ENCODE measurements around the gene OR2M7.

OR2M7 gene, protein sequence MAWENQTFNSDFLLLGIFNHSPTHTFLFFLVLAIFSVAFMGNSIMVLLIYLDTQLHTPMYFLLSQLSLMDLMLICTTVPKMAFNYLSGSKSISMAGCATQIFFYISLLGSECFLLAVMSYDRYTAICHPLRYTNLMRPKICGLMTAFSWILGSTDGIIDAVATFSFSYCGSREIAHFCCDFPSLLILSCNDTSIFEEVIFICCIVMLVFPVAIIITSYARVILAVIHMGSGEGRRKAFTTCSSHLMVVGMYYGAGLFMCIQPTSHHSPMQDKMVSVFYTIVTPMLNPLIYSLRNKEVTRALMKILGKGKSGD

DNA sequence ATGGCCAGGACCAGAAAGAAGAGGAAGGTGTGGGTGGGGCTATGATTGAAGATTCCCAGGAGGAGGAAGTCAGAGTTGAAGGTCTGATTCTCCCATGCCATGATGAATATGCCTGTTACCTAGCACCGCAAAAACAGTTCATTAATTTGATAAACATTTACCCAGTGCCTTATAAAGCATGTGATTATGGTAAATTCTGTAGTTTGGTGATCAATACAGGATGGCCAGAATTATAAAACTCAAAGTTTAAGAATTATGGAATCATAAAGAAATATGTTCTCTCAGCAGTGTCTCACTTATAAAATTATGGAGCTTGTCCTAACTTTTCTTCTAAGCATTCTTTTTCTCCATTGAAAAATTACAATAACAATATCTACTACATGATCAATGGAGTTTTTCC lies at the start of gene OR2M7:
Gene OR2M7 (minus strand): TSS at position 101 of the 400 bp plus-strand sequence. CDS start 0 bp downstream, at position 101.
- H2AFZ ChIP-seq (ENCODE audit: low read length): no peak within 1 kb of the TSS
- no peak within 1 kb of the TSS for H3K4me3 ChIP-seq (ENCODE audit: low read length)
- no peak for DNase-seq
- H3K27me3 ChIP-seq (replicated peaks; ENCODE audit: insufficient read depth, low read length): no peaks in the 10 kb centered on the region
- TF ChIP-seq EZH2phosphoT487 (IDR thresholded peaks at IDR 0.05; ENCODE audit: low read length): no peak
- no peak for TF ChIP-seq EZH2 (optimal IDR thresholded peaks at IDR 0.05; ENCODE audit: low read depth, low read length)
- TF ChIP-seq, protein P1, sequence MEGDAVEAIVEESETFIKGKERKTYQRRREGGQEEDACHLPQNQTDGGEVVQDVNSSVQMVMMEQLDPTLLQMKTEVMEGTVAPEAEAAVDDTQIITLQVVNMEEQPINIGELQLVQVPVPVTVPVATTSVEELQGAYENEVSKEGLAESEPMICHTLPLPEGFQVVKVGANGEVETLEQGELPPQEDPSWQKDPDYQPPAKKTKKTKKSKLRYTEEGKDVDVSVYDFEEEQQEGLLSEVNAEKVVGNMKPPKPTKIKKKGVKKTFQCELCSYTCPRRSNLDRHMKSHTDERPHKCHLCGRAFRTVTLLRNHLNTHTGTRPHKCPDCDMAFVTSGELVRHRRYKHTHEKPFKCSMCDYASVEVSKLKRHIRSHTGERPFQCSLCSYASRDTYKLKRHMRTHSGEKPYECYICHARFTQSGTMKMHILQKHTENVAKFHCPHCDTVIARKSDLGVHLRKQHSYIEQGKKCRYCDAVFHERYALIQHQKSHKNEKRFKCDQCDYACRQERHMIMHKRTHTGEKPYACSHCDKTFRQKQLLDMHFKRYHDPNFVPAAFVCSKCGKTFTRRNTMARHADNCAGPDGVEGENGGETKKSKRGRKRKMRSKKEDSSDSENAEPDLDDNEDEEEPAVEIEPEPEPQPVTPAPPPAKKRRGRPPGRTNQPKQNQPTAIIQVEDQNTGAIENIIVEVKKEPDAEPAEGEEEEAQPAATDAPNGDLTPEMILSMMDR (IDR thresholded peaks at IDR 0.05; ENCODE audit: low read length): no peak
- H3K9me2 ChIP-seq (replicated peaks; ENCODE audit: insufficient read depth, low read length): no peaks in the 10 kb centered on the region
- H4K20me1 ChIP-seq (ENCODE audit: insufficient read depth, low read length): no peaks in the 10 kb centered on the region
- H3K4me1 ChIP-seq (ENCODE audit: low read length): no peaks in the 10 kb centered on the region
- no peaks in the 10 kb centered on the region for H3K79me2 ChIP-seq (ENCODE audit: low read length)
- H3K36me3 ChIP-seq (replicated peaks; ENCODE audit: insufficient read depth, low read length): no peaks in the 10 kb centered on the region
- no peak within 1 kb of the TSS for H3K4me2 ChIP-seq (ENCODE audit: low read depth, low read length)
- H3K9me3 ChIP-seq (replicated peaks; ENCODE audit: insufficient read depth, low read length): no peaks in the 10 kb centered on the region
- no peaks in the 10 kb centered on the region for H3F3A ChIP-seq (ENCODE audit: insufficient read depth, low read length)
- no peak within 1 kb of the TSS for H3K27ac ChIP-seq (ENCODE audit: low read length)
- no peak within 1 kb of the TSS for H3K9ac ChIP-seq (ENCODE audit: low read length)

DNA sequence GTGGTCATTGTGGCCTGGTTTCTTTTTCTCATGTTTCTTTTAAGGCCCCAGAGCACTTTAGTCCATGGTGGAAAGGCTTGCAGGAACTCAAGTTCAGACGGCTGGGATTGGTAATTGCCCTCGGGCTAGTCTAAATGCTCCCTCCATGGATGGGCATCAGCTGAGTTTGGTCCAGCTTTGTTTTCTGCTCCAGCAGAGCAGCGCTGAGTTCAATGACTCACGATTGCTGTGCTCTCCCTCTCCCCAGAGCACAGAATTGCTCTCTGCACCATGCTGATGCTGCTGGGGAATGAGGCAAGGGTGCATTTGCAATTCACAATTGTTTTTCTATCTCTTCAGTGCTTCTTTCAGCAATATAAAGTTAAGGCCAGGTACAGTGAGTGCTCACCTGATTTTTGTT lies 49.4 kb upstream of the OR2M7 start:
- Histone ChIP-seq H3K4me3 (ENCODE audit: low read length) (no peak overlapping the region), H3K36me3 (replicated peaks; ENCODE audit: insufficient read depth, low read length) (no peaks in the 10 kb centered on the region), H2AFZ (ENCODE audit: low read length) (no peak overlapping the region), H3K4me2 (ENCODE audit: low read depth, low read length) (no peak overlapping the region), H3F3A (ENCODE audit: insufficient read depth, low read length) (no peaks in the 10 kb centered on the region), H3K9ac (ENCODE audit: low read length) (no peak overlapping the region), H3K9me2 (replicated peaks; ENCODE audit: insufficient read depth, low read length) (no peaks in the 10 kb centered on the region), H4K20me1 (ENCODE audit: insufficient read depth, low read length) (no peaks in the 10 kb centered on the region), H3K27ac (ENCODE audit: low read length) (no peak overlapping the region), H3K9me3 (replicated peaks; ENCODE audit: insufficient read depth, low read length) (no peaks in the 10 kb centered on the region), H3K79me2 (ENCODE audit: low read length) (no peaks in the 10 kb centered on the region), H3K4me1 (ENCODE audit: low read length) (no peaks in the 10 kb centered on the region), H3K27me3 (replicated peaks; ENCODE audit: insufficient read depth, low read length) (no peaks in the 10 kb centered on the region)
- no peak for DNase-seq
- TF ChIP-seq, protein P1 (IDR thresholded peaks at IDR 0.05; ENCODE audit: low read length): no peak
- no peak for TF ChIP-seq EZH2 (optimal IDR thresholded peaks at IDR 0.05; ENCODE audit: low read depth, low read length)
- no peak for TF ChIP-seq EZH2phosphoT487 (IDR thresholded peaks at IDR 0.05; ENCODE audit: low read length)

DNA sequence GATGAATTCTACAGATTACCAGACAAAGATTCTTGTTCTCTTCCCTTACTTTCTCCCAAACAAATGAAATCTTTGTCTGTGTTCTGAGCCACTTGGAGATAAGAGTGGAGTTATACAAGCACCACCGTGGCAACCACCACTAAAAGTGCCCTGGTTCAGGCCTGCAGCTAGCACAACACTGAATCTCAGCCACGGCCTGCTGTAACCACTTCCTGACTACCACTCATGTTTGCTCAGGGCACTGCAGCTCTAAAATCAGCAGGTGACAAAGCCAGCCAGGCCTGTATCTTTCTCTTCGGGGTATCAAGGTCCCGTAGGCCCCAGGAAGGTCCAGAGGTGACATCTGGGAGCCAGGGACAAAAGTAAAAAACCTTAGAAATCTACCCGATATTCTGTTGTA lies 48.0 kb upstream of the OR2M7 start:
- H3K36me3 ChIP-seq (replicated peaks; ENCODE audit: insufficient read depth, low read length): no peaks in the 10 kb centered on the region
- no peaks in the 10 kb centered on the region for H3F3A ChIP-seq (ENCODE audit: insufficient read depth, low read length)
- H3K4me3 ChIP-seq (ENCODE audit: low read length): no peak overlapping the region
- H3K9me2 ChIP-seq (replicated peaks; ENCODE audit: insufficient read depth, low read length): no peaks in the 10 kb centered on the region
- peak; percentile 64 for DNase-seq
- no peak overlapping the region for H3K4me2 ChIP-seq (ENCODE audit: low read depth, low read length)
- H3K27ac ChIP-seq (ENCODE audit: low read length): no peak overlapping the region
- TF ChIP-seq EZH2phosphoT487 (IDR thresholded peaks at IDR 0.05; ENCODE audit: low read length) (no peak), EZH2 (optimal IDR thresholded peaks at IDR 0.05; ENCODE audit: low read depth, low read length) (no peak)
- TF ChIP-seq, protein P1 (IDR thresholded peaks at IDR 0.05; ENCODE audit: low read length): no peak
- H3K27me3 ChIP-seq (replicated peaks; ENCODE audit: insufficient read depth, low read length): no peaks in the 10 kb centered on the region
- no peak overlapping the region for H3K9ac ChIP-seq (ENCODE audit: low read length)
- H4K20me1 ChIP-seq (ENCODE audit: insufficient read depth, low read length): no peaks in the 10 kb centered on the region
- no peaks in the 10 kb centered on the region for H3K9me3 ChIP-seq (replicated peaks; ENCODE audit: insufficient read depth, low read length)
- H3K79me2 ChIP-seq (ENCODE audit: low read length): no peaks in the 10 kb centered on the region
- H3K4me1 ChIP-seq (ENCODE audit: low read length): no peaks in the 10 kb centered on the region
- no peak overlapping the region for H2AFZ ChIP-seq (ENCODE audit: low read length)
